SU-DHL-6 (cell line): ENCODE data around the gene MTA3.

Experiments
- H2AFZ ChIP-seq: fragments of 200-600 bp; sonication (generic); 2 replicates; pipeline ENCODE4 v1.6.1; 2014; ENCODE audit warnings: low read depth, mild to moderate bottlenecking, moderate library complexity, mixed read lengths, antibody characterized with exemption, low read length; ENCODE audit not compliant: severe bottlenecking
- H3F3A ChIP-seq: fragments of 200-600 bp; shearing (Covaris generic); 2 replicates; pipeline ENCODE4 v1.6.0; 2016; ENCODE audit warnings: antibody characterized with exemption, mild to moderate bottlenecking; ENCODE audit not compliant: insufficient read depth
- H3K27ac ChIP-seq: fragments of 200-600 bp; sonication (generic); 2 replicates; pipeline ENCODE4 v1.5.1; 2016; ENCODE audit warnings: low read depth, mild to moderate bottlenecking, low read length, moderate library complexity, mixed read lengths
- H3K27me3 ChIP-seq: fragments of 200-600 bp; sonication (generic), shearing (Covaris generic); 2 replicates; pipeline ENCODE4 v1.6.0; 2014; ENCODE audit warnings: mild to moderate bottlenecking, low read length
- H3K36me3 ChIP-seq: fragments of 200-600 bp; sonication (generic); 2 replicates; pipeline ENCODE4 v1.6.1; 2014; ENCODE audit warnings: mild to moderate bottlenecking, low read length, mixed read lengths
- H3K4me2 ChIP-seq: fragments of 300-600, 200-600 bp; shearing (Covaris generic), sonication (generic); 2 replicates; pipeline ENCODE4 v1.6.0; 2014; ENCODE audit warnings: low read length, low read depth, mild to moderate bottlenecking; ENCODE audit not compliant: poor library complexity, severe bottlenecking
- H3K4me3 ChIP-seq: fragments of 200-600 bp; sonication (generic); 2 replicates; pipeline ENCODE4 v1.5.1; 2014; ENCODE audit warnings: antibody characterized with exemption, low read length, mild to moderate bottlenecking, mixed read lengths; ENCODE audit not compliant: insufficient read depth, poor library complexity, severe bottlenecking
- H3K79me2 ChIP-seq: fragments of 200-600 bp; sonication (generic); 2 replicates; pipeline ENCODE4 v1.6.1; 2014; ENCODE audit warnings: mild to moderate bottlenecking, low read length, moderate library complexity; ENCODE audit not compliant: insufficient read depth
- H3K9ac ChIP-seq: fragments of 200-600 bp; sonication (generic); 2 replicates; pipeline ENCODE4 v1.7.0; 2014; ENCODE audit warnings: mild to moderate bottlenecking, low read length
- H3K9me2 ChIP-seq: fragments of 200-600 bp; sonication (generic); replicated peaks from 2 replicates; pipeline ENCODE4 v1.6.1; 2014; ENCODE audit warnings: low read length; ENCODE audit not compliant: insufficient read depth
- H3K9me3 ChIP-seq: fragments of 200-600 bp; sonication (generic); 2 replicates; pipeline ENCODE4 v1.6.1; 2014; ENCODE audit warnings: low read length, mixed read lengths; ENCODE audit not compliant: insufficient read depth
- H4K20me1 ChIP-seq: fragments of 200-600 bp; sonication (generic); 2 replicates; pipeline ENCODE4 v1.6.1; 2014; ENCODE audit warnings: low read depth, mild to moderate bottlenecking, antibody characterized with exemption, low read length, moderate library complexity, mixed read lengths
- CTCF ChIP-seq: fragments of 200-600 bp; sonication (generic); IDR thresholded peaks from one replicate; pipeline ENCODE4 v1.5.1; 2017; ENCODE audit warnings: antibody characterized with exemption, mild to moderate bottlenecking, low read length, moderate library complexity; ENCODE audit not compliant: insufficient read depth, poor library complexity, severe bottlenecking
- EZH2phosphoT487 ChIP-seq: fragments of 200-600 bp; sonication (generic), shearing (Covaris generic); conservative IDR thresholded peaks from 2 replicates; pipeline ENCODE4 v1.6.1; 2018; ENCODE audit warnings: mild to moderate bottlenecking, antibody characterized with exemption, low read length, moderate library complexity, mixed read lengths

Gene MTA3

GRCh38 chr2:42593282-42593681 lies 24.9 kb downstream of the MTA3 start:
- no peaks in the 10 kb centered on the region for H3K27me3 ChIP-seq
- no peak overlapping the region for H3K4me2 ChIP-seq
- H3F3A ChIP-seq: peaks cover 32% of the 10 kb centered on the region
- H3K9ac ChIP-seq: no peak overlapping the region
- no peak for TF ChIP-seq EZH2phosphoT487
- no peak for TF ChIP-seq CTCF
- H2AFZ ChIP-seq: no peak overlapping the region
- no peaks in the 10 kb centered on the region for H4K20me1 ChIP-seq
- no peaks in the 10 kb centered on the region for H3K9me3 ChIP-seq
- peaks cover 8% of the 10 kb centered on the region; the same call in 1 of the 2 replicates for H3K36me3 ChIP-seq
- H3K79me2 ChIP-seq: peaks cover 78% of the 10 kb centered on the region
- no peak overlapping the region for H3K27ac ChIP-seq
- no peak overlapping the region for H3K4me3 ChIP-seq
- no peaks in the 10 kb centered on the region for H3K9me2 ChIP-seq

- H3K4me2 ChIP-seq: peak overlapping the region; percentile 96
- H3K4me3 ChIP-seq: peak overlapping the region; percentile 10
- H3K9me2 ChIP-seq: no peaks in the 10 kb centered on the region
- H3K27me3 ChIP-seq: no peaks in the 10 kb centered on the region
- peaks cover 9% of the 10 kb centered on the region; the same call in 1 of the 2 replicates for H3K36me3 ChIP-seq
- H3F3A ChIP-seq: peaks cover 43% of the 10 kb centered on the region
- H3K9me3 ChIP-seq: no peaks in the 10 kb centered on the region
- TF ChIP-seq EZH2phosphoT487 (no peak), CTCF (peak; percentile 49)
- H2AFZ ChIP-seq: no peak overlapping the region
- H3K27ac ChIP-seq: peak overlapping the region; percentile 78
- peak overlapping the region; percentile 25 for H3K9ac ChIP-seq
- peaks cover 82% of the 10 kb centered on the region for H3K79me2 ChIP-seq
- no peaks in the 10 kb centered on the region for H4K20me1 ChIP-seq
Measured at GRCh38 chr2:42598656-42599055, 30.2 kb downstream of the MTA3 start.

- H3K36me3 ChIP-seq: peaks cover 5% of the 10 kb centered on the region; the same call in 1 of the 2 replicates
- no peak overlapping the region for H3K9ac ChIP-seq
- no peaks in the 10 kb centered on the region for H4K20me1 ChIP-seq
- H2AFZ ChIP-seq: no peak overlapping the region
- peaks cover 78% of the 10 kb centered on the region for H3K79me2 ChIP-seq
- no peaks in the 10 kb centered on the region for H3K27me3 ChIP-seq
- TF ChIP-seq CTCF: no peak
- TF ChIP-seq EZH2phosphoT487: no peak
- no peaks in the 10 kb centered on the region for H3K9me2 ChIP-seq
- no peak overlapping the region for H3K4me3 ChIP-seq
- H3K27ac ChIP-seq: no peak overlapping the region
- H3K9me3 ChIP-seq: no peaks in the 10 kb centered on the region
- H3F3A ChIP-seq: peaks cover 34% of the 10 kb centered on the region
- H3K4me2 ChIP-seq: no peak overlapping the region
Measured at GRCh38 chr2:42601076-42601475, 32.6 kb downstream of the MTA3 start.
